Measurements from ENCODE around the gene SPIN4.
A peak's percentile ranks its signal among the peaks of the same experiment; 100 is the strongest.
"Not testable (repeated sequence)": the region's sequence is repeated elsewhere in the genome, so short reads cannot be mapped to it uniquely, and the experiment has no call there.

SPIN4 gene

GRCh38 chrX:63350941-63351616, at the start of gene SPIN4:
TSS of gene SPIN4 (minus strand) at chrX:63351332. CDS start at chrX:63350819, 513 bp downstream.
- Mint-ChIP-seq H3K9me3 (no peaks in the 10 kb centered on the region), H3K36me3 (ENCODE audit: insufficient read depth) (peaks cover 1% of the 10 kb centered on the region), H3K4me3 (peak within 1 kb of the TSS; percentile 83), H3K4me1 (peaks cover 17% of the 10 kb centered on the region), H3K27me3 (no peaks in the 10 kb centered on the region), H3K27ac (ENCODE audit: low read depth) (peak within 1 kb of the TSS; percentile 59)
- ATAC-seq (replicated peaks; ENCODE audit: extremely low read depth, poor library complexity, severe bottlenecking) = peak; percentile 78
- peak; percentile 22 for DNase-seq (ENCODE audit: low spot score in 2 of 2)

GRCh38 chrX:63400340-63400739, 49.2 kb upstream of the SPIN4 start:
- Mint-ChIP-seq H3K4me3 (no peak overlapping the region), H3K27ac (ENCODE audit: low read depth) (no peak overlapping the region), H3K4me1 (no peaks in the 10 kb centered on the region), H3K9me3 (no peaks in the 10 kb centered on the region), H3K27me3 (no peaks in the 10 kb centered on the region), H3K36me3 (ENCODE audit: insufficient read depth) (no peaks in the 10 kb centered on the region)
- no peak for ATAC-seq (replicated peaks; ENCODE audit: extremely low read depth, poor library complexity, severe bottlenecking)
- no peak for DNase-seq (ENCODE audit: low spot score in 2 of 2)

- Mint-ChIP-seq H3K4me3 (no peak overlapping the region), H3K36me3 (ENCODE audit: insufficient read depth) (no peaks in the 10 kb centered on the region), H3K4me1 (no peaks in the 10 kb centered on the region), H3K27ac (ENCODE audit: low read depth) (no peak overlapping the region), H3K27me3 (no peaks in the 10 kb centered on the region), H3K9me3 (no peaks in the 10 kb centered on the region)
- DNase-seq (ENCODE audit: low spot score in 2 of 2) (no peak), ATAC-seq (replicated peaks; ENCODE audit: extremely low read depth, poor library complexity, severe bottlenecking) (no peak)
These were observed 43.7 kb upstream of the SPIN4 start for GRCh38 chrX:63394872-63395271.

- not testable (repeated sequence) for H3K9me3 Mint-ChIP-seq; DNase-seq (ENCODE audit: low spot score in 2 of 2); ATAC-seq (replicated peaks; ENCODE audit: extremely low read depth, poor library complexity, severe bottlenecking); H3K27me3 Mint-ChIP-seq; H3K27ac Mint-ChIP-seq (ENCODE audit: low read depth); H3K4me3 Mint-ChIP-seq; H3K4me1 Mint-ChIP-seq; H3K36me3 Mint-ChIP-seq (ENCODE audit: insufficient read depth)
These were observed 42.0 kb upstream of the SPIN4 start for GRCh38 chrX:63393094-63393493.

- no peaks in the 10 kb centered on the region for H3K36me3 Mint-ChIP-seq (ENCODE audit: insufficient read depth)
- no peak overlapping the region for H3K27ac Mint-ChIP-seq (ENCODE audit: low read depth)
- ATAC-seq (replicated peaks; ENCODE audit: extremely low read depth, poor library complexity, severe bottlenecking) = no peak
- H3K4me1 Mint-ChIP-seq = no peaks in the 10 kb centered on the region
- H3K4me3 Mint-ChIP-seq = no peak overlapping the region
- no peak for DNase-seq (ENCODE audit: low spot score in 2 of 2)
- H3K27me3 Mint-ChIP-seq = no peaks in the 10 kb centered on the region
- H3K9me3 Mint-ChIP-seq = no peaks in the 10 kb centered on the region
These were observed 36.3 kb upstream of the SPIN4 start for GRCh38 chrX:63387411-63387810.

GRCh38 chrX:63384263-63384662, 33.1 kb upstream of the SPIN4 start:
- H3K27me3 Mint-ChIP-seq = not testable (repeated sequence)

GRCh38 chrX:63373012-63373411, 21.9 kb upstream of the SPIN4 start:
- DNase-seq (ENCODE audit: low spot score in 2 of 2); H3K9me3 Mint-ChIP-seq; H3K27ac Mint-ChIP-seq (ENCODE audit: low read depth); H3K36me3 Mint-ChIP-seq (ENCODE audit: insufficient read depth); ATAC-seq (replicated peaks; ENCODE audit: extremely low read depth, poor library complexity, severe bottlenecking); H3K27me3 Mint-ChIP-seq; H3K4me3 Mint-ChIP-seq; H3K4me1 Mint-ChIP-seq: not testable (repeated sequence)

More at GRCh38 chrX:63384263-63384662, 33.1 kb upstream of the SPIN4 start:
- not testable (repeated sequence) for H3K4me3 Mint-ChIP-seq; H3K27ac Mint-ChIP-seq (ENCODE audit: low read depth); H3K9me3 Mint-ChIP-seq; DNase-seq (ENCODE audit: low spot score in 2 of 2); ATAC-seq (replicated peaks; ENCODE audit: extremely low read depth, poor library complexity, severe bottlenecking); H3K4me1 Mint-ChIP-seq; H3K36me3 Mint-ChIP-seq (ENCODE audit: insufficient read depth)

- DNase-seq (ENCODE audit: low spot score in 2 of 2); H3K4me1 Mint-ChIP-seq; H3K4me3 Mint-ChIP-seq; H3K27ac Mint-ChIP-seq (ENCODE audit: low read depth); ATAC-seq (replicated peaks; ENCODE audit: extremely low read depth, poor library complexity, severe bottlenecking); H3K27me3 Mint-ChIP-seq; H3K36me3 Mint-ChIP-seq (ENCODE audit: insufficient read depth); H3K9me3 Mint-ChIP-seq: not testable (repeated sequence)
These were observed 16.6 kb upstream of the SPIN4 start for GRCh38 chrX:63367699-63368098.

- Mint-ChIP-seq H3K36me3 (ENCODE audit: insufficient read depth) (no peaks in the 10 kb centered on the region), H3K27me3 (no peaks in the 10 kb centered on the region), H3K4me3 (no peak overlapping the region), H3K27ac (ENCODE audit: low read depth) (no peak overlapping the region), H3K4me1 (peaks cover 8% of the 10 kb centered on the region), H3K9me3 (peaks cover 8% of the 10 kb centered on the region)
- DNase-seq (ENCODE audit: low spot score in 2 of 2) = no peak
- ATAC-seq (replicated peaks; ENCODE audit: extremely low read depth, poor library complexity, severe bottlenecking) = no peak
These were observed 12.7 kb upstream of the SPIN4 start for GRCh38 chrX:63363788-63364187.

GRCh38 chrX:63361494-63361893, 10.4 kb upstream of the SPIN4 start:
- Mint-ChIP-seq H3K36me3 (ENCODE audit: insufficient read depth) (no peaks in the 10 kb centered on the region), H3K9me3 (peaks cover 8% of the 10 kb centered on the region), H3K4me1 (no peaks in the 10 kb centered on the region), H3K27ac (ENCODE audit: low read depth) (no peak overlapping the region), H3K4me3 (no peak overlapping the region), H3K27me3 (no peaks in the 10 kb centered on the region)
- no peak for ATAC-seq (replicated peaks; ENCODE audit: extremely low read depth, poor library complexity, severe bottlenecking)
- DNase-seq (ENCODE audit: low spot score in 2 of 2) = no peak

- Mint-ChIP-seq H3K27ac (ENCODE audit: low read depth) (no peak overlapping the region), H3K36me3 (ENCODE audit: insufficient read depth) (peaks cover 1% of the 10 kb centered on the region), H3K27me3 (no peaks in the 10 kb centered on the region), H3K4me3 (no peak overlapping the region), H3K9me3 (no peaks in the 10 kb centered on the region), H3K4me1 (peaks cover 12% of the 10 kb centered on the region)
- ATAC-seq (replicated peaks; ENCODE audit: extremely low read depth, poor library complexity, severe bottlenecking) (no peak), DNase-seq (ENCODE audit: low spot score in 2 of 2) (no peak)
These were observed 3.4 kb upstream of the SPIN4 start for GRCh38 chrX:63354484-63354883.

GRCh38 chrX:63350465-63350877, 661 bp downstream of the SPIN4 start:
- peaks cover 17% of the 10 kb centered on the region for H3K4me1 Mint-ChIP-seq
- no peak for DNase-seq (ENCODE audit: low spot score in 2 of 2)

GRCh38 chrX:63349307-63349706, 1.8 kb downstream of the SPIN4 start:
- DNase-seq (ENCODE audit: low spot score in 2 of 2) = no peak
- no peaks in the 10 kb centered on the region for H3K27me3 Mint-ChIP-seq

More at GRCh38 chrX:63350465-63350877, 661 bp downstream of the SPIN4 start:
- no peaks in the 10 kb centered on the region for H3K9me3 Mint-ChIP-seq
- peak overlapping the region; percentile 59 for H3K27ac Mint-ChIP-seq (ENCODE audit: low read depth)
- ATAC-seq (replicated peaks; ENCODE audit: extremely low read depth, poor library complexity, severe bottlenecking) = peak; percentile 44
- no peaks in the 10 kb centered on the region for H3K27me3 Mint-ChIP-seq
- peaks cover 1% of the 10 kb centered on the region for H3K36me3 Mint-ChIP-seq (ENCODE audit: insufficient read depth)
- peak overlapping the region; percentile 83 for H3K4me3 Mint-ChIP-seq

More at GRCh38 chrX:63349307-63349706, 1.8 kb downstream of the SPIN4 start:
- Mint-ChIP-seq H3K4me3 (peak overlapping the region; percentile 83), H3K9me3 (no peaks in the 10 kb centered on the region), H3K4me1 (peaks cover 17% of the 10 kb centered on the region), H3K27ac (ENCODE audit: low read depth) (no peak overlapping the region), H3K36me3 (ENCODE audit: insufficient read depth) (peaks cover 1% of the 10 kb centered on the region)
- no peak for ATAC-seq (replicated peaks; ENCODE audit: extremely low read depth, poor library complexity, severe bottlenecking)
